ENCODE results near the gene STAB2.

The STAB2 gene, protein sequence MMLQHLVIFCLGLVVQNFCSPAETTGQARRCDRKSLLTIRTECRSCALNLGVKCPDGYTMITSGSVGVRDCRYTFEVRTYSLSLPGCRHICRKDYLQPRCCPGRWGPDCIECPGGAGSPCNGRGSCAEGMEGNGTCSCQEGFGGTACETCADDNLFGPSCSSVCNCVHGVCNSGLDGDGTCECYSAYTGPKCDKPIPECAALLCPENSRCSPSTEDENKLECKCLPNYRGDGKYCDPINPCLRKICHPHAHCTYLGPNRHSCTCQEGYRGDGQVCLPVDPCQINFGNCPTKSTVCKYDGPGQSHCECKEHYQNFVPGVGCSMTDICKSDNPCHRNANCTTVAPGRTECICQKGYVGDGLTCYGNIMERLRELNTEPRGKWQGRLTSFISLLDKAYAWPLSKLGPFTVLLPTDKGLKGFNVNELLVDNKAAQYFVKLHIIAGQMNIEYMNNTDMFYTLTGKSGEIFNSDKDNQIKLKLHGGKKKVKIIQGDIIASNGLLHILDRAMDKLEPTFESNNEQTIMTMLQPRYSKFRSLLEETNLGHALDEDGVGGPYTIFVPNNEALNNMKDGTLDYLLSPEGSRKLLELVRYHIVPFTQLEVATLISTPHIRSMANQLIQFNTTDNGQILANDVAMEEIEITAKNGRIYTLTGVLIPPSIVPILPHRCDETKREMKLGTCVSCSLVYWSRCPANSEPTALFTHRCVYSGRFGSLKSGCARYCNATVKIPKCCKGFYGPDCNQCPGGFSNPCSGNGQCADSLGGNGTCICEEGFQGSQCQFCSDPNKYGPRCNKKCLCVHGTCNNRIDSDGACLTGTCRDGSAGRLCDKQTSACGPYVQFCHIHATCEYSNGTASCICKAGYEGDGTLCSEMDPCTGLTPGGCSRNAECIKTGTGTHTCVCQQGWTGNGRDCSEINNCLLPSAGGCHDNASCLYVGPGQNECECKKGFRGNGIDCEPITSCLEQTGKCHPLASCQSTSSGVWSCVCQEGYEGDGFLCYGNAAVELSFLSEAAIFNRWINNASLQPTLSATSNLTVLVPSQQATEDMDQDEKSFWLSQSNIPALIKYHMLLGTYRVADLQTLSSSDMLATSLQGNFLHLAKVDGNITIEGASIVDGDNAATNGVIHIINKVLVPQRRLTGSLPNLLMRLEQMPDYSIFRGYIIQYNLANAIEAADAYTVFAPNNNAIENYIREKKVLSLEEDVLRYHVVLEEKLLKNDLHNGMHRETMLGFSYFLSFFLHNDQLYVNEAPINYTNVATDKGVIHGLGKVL (N-terminal part only)

DNA sequence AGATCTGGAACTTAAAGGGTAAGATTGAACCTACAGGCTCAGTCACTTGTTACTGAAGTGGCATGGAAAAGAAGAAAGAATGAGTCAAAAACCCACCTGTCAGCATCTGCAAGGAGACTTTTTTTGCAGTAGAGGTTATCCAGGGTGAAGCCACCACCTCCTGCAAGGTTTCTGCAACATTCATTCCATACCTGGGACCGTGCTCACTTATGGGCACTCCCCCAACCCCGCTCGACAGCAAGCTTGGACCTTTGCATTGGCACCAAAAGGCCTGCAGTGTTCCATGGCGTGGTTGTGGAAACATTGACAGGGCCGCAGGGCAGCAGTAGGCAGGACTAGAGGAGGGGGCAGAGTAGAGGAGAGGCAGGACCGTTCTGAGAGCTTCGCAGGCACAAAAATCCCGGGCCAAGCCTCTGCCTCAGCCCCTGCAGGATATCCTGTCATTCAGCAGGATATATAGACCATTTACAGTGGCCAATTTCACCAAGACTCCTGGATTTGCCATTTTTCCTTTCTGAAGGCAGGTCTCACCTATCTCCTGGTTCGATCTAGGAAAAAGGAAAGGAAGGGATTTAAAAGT, at the start of gene STAB2:
STAB2 (plus strand) TSS at position 483 of the 580 bp plus-strand sequence. CDS start 204 bp downstream, outside the sequence.
- no peak for DNase-seq

DNA sequence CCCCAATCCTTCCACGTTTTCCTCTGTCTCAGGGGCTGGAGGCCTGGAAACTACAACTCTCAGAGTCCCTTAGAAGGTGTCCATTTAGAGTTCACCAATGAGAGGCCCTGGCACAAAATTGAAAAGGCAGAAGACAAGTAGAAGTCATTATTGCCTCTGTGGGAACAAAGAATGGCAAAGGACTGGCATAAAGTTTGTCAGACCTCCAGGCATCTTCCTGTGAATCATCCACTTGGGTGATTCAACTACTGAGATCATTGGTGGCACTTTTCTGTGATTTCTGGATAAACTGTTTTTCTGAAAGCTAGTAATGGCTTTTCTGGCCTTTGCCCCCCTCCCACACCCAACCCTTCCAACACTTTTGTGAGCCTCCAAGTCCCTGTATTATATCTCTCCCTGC, 48.7 kb upstream of the STAB2 start:
- no peak for DNase-seq

DNA sequence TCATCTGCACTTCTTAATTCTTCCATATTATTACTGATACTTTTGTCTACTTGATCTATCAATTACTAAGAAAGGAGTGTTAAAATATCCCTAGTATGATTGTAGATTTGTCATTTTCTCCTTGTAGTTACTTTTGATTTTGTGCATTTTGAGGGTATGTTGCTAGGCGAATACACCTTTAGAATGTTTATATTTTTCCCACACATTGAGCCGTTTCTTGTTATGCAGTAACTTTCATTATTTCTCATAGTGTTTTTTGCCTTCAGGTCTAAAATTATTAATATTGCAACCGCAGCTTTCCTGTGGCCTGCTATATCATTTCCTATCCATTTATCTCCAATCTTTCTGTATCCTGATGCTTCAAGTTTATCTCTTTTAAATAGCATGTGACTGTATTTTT, 46.8 kb upstream of the STAB2 start:
- no peak for DNase-seq

DNA sequence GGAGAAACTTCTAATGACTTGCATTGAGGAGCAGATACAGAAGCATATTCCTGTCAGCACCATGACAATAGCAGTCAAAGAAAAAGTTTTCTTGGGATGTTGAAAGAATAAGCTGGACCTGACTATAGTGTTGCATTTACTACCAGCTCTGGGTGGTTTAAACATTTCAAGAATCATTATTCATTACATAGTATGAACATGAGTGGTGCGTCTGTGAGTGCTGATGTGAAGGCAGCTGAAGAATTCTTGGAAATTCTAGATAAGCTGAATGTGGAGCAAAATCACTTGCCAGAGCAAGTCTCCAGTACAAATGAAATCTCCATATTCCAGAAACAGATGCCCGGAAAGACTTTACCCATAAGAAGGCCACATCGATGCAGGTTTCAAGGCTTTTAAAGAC, 45.0 kb upstream of the STAB2 start:
- DNase-seq: no peak

DNA sequence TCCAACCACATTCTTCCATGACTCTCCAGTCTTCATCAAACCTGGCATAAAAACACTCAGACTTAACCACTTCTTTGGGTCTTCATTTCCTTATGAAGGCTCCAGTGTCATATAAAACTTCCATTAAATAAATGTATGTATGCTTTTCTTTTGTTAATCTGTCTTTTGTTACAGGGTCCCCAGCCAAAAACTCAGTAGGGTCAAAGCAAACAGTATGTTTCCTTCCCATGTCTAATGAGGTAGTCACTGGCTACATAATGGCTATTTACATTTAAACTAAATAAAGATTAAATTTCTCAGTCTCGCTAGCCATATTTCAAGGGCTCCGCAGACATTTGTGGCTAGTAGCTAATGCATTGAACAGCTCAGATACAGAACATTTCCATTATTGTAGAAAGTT, 40.1 kb upstream of the STAB2 start:
- DNase-seq: no peak

DNA sequence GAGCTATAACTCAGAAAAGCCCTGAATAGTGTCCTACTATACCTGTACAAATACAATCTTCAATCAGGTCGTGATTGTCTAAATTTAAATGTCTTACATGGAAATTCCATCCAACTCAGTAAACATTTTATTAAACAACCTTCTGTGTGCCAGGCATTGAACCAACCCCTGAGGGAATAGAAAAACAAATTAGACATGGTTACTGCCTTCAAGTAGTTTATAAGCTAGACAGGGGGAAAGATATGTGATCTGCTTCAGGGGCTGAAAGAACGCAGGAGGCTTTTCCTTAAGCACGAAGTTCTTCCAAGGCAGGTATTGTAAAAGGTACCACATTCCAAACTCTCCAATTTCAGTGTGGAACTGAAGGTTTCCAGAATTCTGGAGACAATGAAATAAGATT, 39.7 kb upstream of the STAB2 start:
- no peak for DNase-seq

DNA sequence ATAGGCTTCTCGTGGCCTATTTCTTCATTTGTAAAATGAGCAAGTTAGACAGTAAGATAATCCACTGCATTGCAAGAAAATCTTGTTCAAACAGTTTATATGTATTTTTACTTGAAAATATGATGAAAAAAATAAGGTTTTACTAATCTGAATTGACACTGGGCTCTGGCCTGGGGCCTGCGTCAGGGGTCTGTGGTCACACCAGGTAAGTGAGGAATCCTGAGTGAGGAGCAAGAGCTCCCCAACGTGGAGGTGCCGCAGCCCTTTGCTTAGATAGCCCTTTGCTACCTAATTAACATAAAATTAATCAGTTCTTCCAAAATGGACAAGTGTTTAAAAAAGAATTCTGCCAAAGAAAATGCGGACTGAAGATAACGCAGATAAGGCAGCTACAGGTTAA, 39.1 kb upstream of the STAB2 start:
- no peak for DNase-seq

DNA sequence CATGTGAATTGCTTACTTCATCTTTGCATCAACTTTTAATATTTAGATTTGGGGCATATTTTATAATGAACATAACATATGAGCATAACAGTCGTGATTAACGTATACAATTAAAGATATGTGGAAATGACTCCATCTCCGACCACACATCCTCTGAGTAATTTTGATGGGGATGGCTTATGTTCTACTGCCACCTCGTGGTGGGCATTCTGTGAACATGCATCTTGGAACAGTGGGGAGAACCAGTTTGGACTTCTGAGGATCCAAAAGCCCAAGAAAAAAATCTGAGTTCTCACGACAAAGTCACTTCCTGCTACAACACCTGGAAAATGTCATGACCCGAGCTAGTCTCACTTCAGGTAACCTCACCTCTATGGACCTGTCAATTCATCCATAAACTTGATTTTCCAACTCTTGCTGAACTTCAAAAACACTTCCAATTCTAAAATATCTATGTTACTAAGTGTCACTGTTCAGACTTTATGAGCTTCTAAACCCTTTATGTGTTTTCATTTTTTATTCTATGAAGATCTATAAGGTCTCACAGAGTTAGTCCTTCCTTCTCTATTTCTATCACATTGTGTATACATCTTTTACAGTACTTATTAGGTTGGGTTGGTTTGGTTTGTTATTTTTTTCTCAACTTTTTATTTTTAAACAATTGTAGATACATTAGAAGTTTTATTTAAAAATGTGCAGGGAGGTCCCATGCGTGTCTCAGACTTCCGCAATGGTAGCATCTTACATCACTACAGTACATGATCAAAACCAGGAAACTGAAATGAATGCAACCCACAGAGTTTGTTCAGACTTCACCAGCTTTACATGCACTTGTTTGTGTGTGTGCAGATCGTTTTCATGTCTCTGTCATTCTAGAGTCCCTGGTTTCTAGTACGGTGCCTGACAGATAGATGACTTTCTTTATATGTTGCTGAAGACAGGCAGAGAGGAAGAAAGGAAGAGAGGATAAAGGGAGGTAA, 38.2 kb upstream of the STAB2 start:
- DNase-seq: peak; percentile 70

DNA sequence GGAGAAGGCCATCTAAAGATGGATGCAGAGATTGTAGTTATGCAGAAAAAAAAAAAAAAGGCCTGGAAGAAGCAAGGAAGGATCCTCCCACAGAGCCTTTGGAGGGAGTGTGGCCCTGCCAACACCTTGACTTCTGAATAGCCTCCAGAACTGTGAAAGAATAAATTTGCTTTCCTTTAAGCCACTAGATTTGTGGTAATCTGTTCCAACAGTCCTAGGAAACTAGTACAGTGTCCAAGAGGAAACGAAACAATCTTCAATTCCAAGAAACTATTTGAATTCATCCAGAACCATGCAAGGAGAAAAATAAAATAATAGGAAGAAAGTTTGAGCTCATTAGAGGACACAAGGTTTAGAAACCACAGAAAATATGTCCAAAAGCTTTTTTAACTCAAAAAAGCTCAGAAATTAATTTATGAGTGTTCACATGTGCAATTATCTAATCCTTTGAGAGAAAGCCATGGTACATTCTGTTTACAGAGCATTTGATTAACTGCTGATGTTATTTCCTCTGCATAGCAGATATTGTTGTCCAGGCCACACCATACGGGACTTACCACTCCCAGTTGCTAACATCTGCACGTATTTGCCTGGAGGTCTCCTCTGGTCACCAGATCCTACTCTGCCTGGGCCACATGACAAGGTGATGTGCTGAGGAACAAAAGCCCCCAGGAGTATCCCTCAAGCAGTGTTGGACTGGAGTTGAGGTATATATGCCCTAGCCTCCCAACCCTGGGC, 30.0 kb upstream of the STAB2 start:
- DNase-seq: no peak

DNA sequence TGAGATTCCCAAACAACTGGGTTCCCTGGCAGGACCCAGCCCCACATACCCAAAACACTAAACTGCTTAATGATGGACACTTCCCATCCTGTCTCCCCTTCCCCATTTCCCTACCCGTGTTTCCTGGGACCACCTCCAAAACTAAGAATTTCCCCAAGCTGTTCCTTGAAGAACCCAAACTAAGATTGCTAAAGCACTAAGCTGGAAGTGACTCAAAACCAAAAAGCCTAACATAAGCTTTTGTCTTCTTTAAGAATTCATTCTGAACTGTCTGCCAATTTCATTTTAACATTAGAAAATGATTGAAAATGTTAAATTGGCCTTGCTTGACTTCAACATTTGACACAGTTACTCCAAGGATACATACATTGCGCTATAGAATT, 29.5 kb upstream of the STAB2 start:
- DNase-seq: no peak

DNA sequence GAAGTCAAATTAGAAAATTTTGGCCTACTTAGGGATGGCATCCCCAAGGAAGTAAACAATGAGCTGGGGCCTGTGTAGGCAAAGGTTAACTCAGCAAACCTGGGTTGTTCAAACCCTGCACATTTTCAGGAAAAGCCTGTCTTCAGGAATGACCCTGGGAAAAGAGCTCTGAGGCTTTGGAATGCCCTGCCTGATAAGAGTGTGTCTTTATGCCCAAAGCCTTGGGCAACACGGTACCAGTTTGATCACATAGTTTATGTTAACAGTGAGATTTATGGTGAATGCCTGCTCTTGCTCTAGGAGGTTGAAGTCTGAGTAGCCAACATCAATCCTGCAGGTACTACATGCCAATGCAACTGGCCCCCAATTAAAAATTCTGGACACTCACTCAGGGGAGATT, 28.2 kb upstream of the STAB2 start:
- no peak for DNase-seq

DNA sequence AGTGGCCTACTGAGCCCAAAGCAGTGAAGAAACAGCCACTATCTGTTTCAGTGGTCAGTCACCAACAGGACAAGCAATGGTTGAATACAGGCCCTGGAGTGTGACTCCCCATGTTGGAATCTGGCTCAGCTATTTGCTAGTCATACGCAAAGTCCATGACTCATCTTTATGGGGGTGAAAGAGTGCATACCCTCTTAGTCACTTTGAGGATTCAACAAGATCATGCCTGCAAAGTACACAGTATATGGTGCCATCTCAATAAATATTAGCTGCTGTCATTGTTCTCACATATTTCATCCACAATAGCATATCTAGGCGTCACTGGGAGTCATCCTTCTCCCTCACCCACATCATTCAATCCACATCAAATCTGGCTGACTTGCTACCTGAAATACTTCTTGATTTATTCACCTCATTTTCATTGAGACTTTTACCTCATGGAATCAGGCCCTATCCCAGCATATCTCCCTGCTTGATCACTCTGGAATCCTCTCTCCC, 26.4 kb upstream of the STAB2 start:
- no peak for DNase-seq

DNA sequence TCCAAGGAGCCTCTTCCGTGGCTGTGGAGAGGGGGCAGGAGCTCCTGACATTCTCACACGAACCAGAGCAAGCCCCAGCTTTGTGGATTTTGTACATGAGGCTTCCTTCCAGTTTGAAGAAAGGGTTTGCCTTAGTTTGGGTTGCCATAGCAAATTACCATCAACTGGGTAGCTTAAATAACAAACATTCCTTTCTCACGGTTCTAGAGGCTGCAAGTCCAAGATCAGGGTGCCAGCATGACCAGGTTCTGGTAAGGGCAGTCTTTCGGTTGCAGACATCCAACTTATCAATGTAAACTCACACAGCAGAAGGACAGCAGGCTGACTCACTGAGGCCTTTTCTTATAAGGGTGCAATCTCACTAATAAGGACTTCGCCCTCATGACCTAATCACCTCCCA, 25.9 kb upstream of the STAB2 start:
- DNase-seq: no peak

DNA sequence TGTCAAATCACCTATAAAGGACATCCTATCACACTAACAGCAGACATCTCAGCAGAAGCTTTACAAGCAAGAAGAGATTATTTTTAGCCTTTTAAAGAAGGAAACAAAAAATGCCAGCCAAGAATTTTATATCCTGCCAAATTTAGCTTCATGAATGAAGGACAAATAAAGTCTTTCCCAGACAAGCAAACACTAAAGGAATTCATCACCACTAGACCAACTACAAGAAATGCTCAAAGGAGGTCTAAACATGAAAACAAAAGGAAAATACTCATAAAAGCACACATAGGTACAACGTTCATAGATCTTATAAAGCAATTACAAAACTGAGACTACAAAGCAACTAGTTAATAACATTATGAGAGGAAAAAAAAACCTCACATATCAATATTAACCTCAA, 20.7 kb upstream of the STAB2 start:
- no peak for DNase-seq

DNA sequence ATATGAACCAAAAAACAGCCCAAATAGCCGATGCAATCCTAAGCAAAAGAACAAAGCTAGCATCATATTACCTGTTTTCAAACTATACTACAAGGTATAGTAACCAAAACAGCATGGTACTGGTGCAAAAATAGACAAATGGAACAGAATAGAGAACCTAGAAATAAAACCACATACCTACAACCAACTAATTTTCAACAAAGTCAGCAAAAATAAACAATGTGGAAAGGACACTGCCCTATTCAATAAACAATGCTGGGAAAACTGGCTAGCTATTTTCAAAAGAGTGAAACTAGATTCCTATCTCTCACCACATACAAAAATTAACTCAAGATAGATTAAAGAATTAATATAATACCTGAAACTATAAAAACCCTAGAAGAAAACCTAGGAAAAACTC, 17.8 kb upstream of the STAB2 start:
- DNase-seq: no peak

DNA sequence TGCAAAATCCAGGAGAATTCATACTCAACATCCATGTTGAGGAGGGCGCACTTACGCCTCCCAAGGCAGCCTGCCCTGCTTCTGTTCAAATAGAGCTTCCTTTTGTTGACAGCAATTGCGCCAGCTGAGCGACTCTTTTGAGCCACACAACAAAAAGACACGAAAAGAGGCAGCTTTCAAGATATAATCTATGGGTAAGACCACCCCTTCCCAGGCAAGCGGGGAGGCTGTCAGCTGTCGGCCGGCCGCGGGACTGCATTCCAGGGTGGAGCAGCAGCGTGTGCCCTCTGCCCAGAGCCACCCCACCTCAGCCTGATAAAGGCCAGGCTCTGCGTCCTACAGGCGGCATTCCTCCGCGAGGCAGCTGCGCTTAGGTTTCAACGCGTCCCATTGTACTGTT, 15.8 kb upstream of the STAB2 start:
- DNase-seq: no peak

DNA sequence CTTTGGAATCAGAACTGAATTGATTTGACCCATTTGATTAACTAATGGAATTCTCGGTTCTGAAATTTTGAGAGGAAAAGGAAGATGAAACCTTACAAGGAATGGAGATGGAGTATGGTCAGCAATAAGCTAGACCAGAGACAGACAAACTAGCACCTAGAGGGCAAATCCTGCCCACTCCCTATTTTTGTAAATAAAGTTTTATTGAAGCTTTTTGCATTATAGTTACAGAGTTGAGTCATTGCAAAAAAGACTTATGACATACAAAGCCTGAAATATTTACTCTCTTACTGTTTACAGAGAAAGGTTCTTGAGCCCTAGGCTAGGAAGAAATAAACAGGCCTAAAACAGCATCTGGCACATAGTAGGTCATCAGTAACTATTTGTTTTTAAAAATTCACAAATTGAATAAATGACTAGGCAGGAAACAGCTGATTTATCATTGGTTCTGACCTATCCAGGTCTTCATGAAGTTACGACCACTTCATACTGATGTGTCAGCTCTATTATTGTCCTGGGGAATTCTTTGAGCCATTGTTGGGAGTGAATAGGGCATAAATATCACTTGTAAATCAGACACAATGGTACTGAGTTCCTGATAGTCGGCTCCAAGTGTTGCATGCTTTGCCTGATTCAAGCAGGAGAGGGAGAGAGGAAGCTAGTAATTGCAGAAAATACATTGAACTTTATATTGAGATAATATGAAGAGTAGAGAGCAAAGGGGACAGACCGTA, 14.6 kb upstream of the STAB2 start:
- DNase-seq: no peak

DNA sequence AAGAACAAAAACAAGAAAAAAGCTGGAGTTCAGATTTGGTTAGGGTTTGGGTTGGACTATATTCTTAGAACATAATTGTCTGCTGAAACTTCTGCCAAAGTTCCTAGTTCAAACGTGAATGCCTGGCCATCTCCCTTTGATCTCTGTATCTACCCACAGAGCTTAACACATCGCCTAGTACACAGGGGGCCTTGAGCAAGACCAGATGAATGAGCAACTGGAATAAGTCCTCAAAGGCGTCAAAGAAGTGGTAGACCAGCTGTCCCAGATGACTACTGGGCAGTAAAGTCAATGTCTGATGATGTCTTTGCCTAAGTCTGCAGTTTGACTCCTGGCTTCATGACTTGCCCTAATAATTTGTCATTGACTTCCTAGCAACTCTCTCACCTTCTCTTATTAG, 13.9 kb upstream of the STAB2 start:
- DNase-seq: no peak

DNA sequence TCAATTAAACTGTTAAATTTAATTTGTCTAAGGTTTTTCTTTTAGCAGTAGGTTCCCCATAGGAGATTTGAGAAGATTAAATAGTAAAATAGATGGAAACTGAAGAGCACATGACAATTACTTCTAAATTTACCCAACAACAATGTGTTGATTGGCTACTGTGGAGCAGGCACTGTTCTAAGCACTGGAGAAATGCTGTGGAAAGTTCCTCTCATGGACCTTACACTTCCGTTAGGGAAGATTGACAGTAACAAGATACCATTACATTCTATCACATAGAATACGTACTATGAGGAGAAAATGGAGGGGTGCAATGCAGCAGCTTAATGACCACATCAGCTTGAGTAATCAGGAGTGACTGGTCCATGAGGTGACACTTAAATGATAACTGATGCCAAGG, 8.1 kb upstream of the STAB2 start:
- DNase-seq: no peak

DNA sequence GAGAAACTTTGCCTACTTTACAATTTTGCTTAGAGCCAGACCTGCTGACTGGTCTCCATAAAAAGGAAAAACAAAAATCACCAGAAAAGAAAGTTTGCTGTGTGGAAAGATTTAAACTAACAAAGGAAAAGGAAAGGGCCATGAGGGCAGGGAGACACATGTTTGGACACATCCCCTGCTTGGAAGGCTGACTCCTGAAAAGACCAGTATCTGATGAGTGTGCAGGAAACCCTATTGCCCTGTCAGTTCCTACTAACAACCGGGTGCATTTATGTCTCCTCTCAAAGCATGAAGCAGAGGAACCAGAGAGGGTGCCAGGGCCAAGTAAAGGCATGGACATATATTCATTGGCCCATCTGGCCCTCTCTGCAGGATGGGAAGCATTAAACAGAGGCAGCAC, 7.0 kb upstream of the STAB2 start:
- DNase-seq: no peak
